ENCODE measurements around the gene TVP23C.
"Not testable (repeated sequence)": the region's sequence is repeated elsewhere in the genome, so short reads cannot be mapped to it uniquely, and the experiment has no call there.

Gene TVP23C

DNA sequence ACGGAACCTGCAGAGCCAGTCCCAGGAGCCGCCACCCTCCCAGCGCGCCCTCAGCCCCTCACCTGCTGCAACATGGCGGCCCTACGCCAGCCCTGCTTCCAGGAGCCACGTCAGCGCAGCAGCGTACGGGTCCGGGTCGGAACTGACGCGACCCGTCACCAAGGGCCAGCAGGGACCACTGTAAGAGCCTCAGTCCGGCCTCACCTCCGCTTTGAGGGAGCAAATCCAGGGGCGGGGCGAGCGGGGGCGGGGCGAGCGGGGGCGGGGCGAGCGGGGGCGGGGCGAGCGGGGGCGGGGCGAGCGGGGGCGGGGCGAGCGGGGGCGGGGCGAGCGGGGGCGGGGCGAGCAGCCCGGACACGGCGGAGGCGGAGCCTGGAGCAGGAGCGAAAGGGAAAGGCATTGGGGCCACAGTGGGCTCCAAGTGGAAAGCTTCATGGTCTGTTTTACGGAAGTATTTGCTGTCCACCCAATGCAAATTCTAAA, at the start of gene TVP23C:
TSS of gene TVP23C (minus strand) at position 109 of the 483 bp plus-strand sequence. CDS start at position 74, 35 bp downstream.
- DNase-seq (ENCODE audit: extremely low read depth in 1 of 2, low read depth in 1 of 2) = peak; percentile 51 to 56

DNA sequence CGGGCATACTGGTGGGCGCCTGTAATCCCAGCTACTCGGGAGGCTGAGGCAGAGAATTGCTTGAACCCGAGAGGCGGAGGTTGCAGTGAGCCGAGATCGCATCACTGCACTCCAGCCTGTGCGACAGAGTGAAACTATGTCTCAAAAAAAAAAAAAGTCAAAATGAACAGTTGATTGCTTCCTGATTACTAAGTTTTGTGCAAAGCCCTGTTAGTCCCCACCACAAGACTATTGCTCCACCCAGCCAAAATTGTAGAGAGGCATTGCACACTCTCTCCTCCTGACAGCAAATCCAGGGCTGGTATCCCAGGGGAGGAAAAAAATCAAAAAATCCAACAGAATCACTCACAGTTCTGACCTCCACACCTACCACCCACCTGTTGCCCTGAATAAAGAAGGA, 29.7 kb upstream of the TVP23C start:
- DNase-seq (ENCODE audit: extremely low read depth in 1 of 2, low read depth in 1 of 2) = not testable (repeated sequence)

DNA sequence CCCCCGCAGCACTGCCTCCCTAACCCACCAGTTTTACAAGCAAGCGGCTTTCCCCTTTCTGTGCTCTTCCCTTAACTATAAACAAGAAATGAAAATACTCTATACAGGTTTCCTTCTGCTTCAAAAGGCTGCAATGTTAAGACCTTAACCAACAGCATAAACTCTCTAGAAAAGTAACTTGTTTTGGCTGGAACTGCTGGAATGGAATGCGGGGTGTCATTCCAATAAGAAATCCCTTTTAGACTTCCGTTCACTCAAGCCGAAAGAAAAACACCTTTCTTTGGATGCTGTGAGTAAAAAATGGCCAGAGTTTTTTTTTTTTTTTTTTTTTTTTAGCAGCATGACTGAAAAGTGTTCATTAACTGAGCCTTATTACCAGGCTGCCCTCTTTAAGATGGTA, 28.7 kb upstream of the TVP23C start:
- not testable (repeated sequence) for DNase-seq (ENCODE audit: extremely low read depth in 1 of 2, low read depth in 1 of 2)

DNA sequence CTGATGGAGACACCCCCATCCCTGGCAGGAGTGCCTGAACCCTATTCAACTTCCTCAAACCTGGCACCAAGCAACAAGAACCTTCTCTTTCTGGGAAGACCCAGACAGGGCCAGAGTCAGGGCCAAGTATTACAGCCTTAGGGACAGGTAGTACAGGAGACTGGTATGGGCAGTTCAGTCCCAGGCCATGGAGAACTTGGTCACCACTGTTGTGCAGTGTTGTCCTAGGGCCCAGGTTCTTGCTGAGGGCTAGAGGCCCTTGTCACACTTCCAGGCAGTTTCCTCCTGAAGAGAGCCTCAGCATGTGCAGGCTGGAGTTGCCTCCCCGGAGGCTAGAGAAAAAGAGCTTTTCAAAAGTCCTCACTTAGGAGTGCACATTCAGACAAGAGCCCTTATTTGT, 27.6 kb upstream of the TVP23C start:
- not testable (repeated sequence) for DNase-seq (ENCODE audit: extremely low read depth in 1 of 2, low read depth in 1 of 2)

DNA sequence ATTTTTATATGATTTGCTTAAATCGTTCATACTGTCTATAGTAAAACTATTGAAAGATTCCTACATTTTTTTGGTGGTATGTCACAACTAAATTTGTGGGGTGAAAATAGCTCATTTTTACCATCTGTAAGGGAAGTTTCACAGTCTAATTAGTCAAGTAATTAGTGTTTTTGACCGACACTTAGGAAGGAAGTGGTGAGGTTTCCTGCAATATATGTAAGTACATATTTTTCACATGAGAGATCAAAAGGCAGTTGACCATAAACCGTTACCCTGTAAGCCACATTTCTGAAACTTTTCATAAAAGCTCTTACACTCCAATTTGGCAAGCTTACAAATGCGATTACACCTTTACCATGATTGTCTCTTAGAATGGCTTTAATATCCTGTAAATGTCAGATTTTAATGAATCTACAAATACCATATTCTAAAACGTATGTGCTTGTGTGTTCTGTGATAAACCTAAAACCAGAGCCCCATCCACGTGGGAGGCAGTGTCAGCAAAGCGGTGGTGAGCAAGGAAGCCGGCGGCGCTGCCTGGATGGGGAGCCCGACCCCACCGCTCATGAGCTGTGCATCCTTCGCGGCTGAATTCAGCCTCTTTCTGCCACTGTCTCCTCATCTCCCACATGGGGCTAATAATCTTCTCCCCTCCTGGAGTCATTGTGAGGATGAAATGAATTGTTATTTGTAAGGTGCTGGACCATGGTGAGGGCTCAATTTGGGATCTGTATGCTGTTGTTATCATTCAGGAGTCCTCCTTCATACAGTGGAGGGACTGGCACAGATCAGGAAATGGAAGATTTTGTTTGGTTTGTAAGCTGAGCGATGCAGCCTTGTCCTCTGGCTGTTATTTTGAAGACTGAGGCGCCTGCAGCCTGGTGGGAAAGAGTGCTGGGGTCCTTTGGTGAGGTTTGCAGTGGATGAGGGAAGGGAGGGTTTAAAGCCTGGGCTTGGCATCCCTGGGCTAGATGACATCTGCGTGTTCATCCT, 26.6 kb upstream of the TVP23C start:
- DNase-seq (ENCODE audit: extremely low read depth in 1 of 2, low read depth in 1 of 2) = peak in 1 of 2 donors; percentile 11

DNA sequence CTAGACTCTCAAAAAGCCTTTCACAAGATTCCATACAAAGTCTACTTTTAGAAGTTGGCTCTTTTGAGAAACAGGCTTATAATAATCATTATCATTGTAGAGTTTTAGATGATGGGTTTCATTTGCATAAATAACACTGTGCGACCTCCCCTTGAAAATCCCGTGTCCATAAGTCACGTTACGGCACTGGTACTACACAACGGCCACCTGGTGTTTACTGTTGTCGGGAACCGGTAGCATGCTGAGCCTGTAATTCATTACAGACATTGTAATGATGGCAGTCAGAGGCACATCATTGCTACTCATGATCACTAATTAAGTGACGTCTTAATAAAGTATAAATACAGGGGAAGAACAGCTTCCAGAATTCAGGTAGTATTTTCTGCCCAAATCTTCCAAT, 24.7 kb upstream of the TVP23C start:
- not testable (repeated sequence) for DNase-seq (ENCODE audit: extremely low read depth in 1 of 2, low read depth in 1 of 2)

DNA sequence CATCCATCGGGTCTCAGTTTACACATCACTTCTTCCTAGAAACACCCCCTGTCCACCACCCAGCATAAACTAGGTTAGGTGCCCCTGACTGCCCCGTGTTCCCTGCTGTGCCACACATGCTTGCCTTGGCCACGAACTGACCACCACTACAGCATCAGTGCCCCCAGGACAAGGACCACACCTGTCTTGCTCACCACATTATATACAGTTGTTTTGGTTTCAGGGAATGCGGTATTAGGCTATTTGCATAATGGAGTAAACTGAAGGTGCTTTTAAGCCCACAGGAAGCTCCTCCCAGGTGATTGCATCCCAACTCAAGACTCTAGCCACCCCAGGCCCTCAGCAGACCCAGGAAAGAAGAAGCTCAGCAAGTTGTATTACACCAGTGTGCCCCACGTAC, 20.0 kb upstream of the TVP23C start:
- DNase-seq (ENCODE audit: extremely low read depth in 1 of 2, low read depth in 1 of 2) = not testable (repeated sequence)

DNA sequence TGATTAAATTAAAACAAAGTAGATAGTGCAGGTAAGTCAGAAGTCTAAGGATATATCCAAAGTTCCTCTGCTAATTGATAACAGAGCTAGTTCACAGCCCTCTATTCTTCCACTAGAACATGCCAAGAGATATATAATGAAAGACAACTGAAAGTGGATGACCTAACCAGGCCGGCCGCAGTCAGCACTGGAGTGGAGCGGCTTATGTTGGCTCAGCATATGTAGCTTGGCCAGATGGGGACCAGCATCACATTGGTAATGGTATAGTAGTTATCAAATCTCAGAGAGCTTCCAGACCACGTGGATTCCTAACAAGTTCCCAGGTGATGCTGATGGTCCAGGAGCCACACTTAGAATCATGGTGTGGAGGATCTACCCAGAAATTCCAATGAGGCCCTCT, 18.2 kb upstream of the TVP23C start:
- not testable (repeated sequence) for DNase-seq (ENCODE audit: extremely low read depth in 1 of 2, low read depth in 1 of 2)

DNA sequence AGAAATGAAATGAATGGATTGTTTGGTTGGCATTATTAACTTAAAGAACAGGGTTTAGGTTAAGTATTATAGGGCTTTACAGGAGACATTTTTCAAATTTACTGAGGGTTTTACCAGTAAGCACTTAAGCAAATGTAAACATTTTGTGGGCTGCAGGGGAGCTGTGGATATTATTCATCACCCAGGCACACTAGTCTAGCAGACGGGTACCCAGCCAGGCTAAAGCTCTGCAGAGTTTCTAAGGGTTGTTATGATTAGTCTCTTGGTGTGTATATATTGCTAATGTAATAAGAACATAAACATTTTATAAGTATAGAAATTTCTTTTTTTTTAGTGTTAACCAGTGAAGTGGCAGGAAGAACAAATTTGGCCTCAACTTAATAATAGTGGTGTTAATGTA, 13.6 kb upstream of the TVP23C start:
- not testable (repeated sequence) for DNase-seq (ENCODE audit: extremely low read depth in 1 of 2, low read depth in 1 of 2)

DNA sequence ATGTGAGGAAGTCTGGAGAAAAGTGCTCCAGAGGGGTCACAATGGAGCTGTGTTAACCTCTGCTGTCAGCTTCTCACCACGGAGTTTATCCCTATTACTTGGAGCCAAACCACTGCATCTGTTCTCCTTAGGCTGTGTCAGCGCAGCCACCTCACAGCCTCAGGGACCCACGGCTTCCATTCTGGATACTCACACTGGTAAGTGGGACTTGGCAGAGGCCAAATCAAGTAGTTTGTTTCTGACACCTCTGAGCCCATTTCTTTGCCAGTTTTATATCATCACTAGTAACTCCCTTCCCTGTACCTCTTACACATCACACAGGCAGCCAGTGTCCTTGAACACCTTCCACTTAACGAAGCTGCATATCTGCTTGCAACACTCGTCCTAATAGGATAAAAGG, 11.4 kb upstream of the TVP23C start:
- DNase-seq (ENCODE audit: extremely low read depth in 1 of 2, low read depth in 1 of 2) = not testable (repeated sequence)

DNA sequence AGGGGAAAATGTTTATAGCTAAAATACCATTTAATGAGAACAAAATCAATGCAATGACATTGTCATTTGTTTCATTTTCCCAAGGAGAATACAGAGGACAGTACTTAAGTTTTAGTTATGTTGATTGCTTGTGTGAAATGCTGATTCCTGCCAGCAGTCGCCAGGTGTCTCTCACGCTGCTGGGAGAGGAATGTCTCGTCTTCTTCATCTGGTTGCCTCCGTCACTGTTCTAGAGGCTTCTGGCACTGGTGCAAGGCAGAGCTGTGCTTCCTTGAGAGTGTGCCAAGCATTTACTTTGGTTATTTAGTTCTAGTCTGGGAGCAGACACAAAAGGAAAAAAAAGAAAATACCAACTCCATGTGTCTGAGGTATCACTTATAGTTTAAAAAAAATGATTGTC, 10.6 kb upstream of the TVP23C start:
- not testable (repeated sequence) for DNase-seq (ENCODE audit: extremely low read depth in 1 of 2, low read depth in 1 of 2)

DNA sequence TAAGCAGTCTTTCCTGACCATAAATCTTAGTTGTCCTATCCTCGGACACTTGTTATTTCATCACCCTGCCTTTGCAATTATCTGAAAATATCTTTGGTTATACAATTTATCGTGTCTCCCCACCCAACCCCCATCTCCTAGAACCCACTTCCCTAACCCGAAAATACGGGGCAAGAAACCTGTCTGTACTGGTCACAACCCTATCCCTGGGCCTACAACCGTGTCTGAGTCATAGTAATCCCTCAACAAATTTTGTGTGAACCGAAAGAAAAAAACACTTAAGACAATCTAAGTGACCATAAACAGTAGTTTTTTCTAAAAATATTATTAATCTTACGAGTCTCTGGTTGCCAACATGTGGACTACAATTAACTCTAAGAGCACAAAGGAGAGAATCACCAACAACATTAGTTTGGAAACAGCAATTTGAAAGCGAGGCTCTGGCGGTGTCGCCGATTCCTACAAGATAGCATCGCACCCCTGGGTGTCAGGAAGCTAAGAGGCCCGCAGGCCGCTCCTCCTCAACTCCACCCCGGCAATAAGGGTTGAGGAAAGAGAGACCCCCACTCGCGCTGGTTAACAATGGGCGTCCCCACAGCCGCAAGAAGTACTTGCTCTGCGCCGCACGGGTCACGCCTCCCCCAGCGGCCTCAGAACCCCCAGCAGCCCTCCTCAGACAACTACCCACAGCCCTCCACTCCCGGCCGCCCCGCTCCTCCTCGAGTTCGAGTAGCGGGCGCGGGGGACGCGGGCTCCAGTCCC, 489 bp downstream of the TVP23C start:
- DNase-seq (ENCODE audit: extremely low read depth in 1 of 2, low read depth in 1 of 2) = not testable (repeated sequence)

DNA sequence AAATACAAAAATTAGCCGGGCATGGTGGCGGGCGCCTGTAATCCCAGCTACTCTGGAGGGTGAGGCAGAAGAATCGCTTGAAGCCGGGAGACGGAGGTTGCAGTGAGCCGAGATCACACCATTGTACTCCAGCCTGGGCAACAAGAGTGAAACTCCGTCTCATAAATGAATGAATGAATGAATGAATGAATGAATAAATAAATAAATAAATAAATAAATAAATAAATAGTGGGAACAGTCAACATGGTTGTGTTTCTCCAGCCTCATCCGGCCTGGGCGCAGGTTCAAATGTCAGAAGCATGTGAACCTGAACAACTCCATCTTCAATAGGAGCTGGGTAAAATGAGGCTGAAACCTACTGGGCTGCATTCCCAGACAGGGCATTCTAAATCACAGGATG, 1.8 kb downstream of the TVP23C start:
- not testable (repeated sequence) for DNase-seq (ENCODE audit: extremely low read depth in 1 of 2, low read depth in 1 of 2)

DNA sequence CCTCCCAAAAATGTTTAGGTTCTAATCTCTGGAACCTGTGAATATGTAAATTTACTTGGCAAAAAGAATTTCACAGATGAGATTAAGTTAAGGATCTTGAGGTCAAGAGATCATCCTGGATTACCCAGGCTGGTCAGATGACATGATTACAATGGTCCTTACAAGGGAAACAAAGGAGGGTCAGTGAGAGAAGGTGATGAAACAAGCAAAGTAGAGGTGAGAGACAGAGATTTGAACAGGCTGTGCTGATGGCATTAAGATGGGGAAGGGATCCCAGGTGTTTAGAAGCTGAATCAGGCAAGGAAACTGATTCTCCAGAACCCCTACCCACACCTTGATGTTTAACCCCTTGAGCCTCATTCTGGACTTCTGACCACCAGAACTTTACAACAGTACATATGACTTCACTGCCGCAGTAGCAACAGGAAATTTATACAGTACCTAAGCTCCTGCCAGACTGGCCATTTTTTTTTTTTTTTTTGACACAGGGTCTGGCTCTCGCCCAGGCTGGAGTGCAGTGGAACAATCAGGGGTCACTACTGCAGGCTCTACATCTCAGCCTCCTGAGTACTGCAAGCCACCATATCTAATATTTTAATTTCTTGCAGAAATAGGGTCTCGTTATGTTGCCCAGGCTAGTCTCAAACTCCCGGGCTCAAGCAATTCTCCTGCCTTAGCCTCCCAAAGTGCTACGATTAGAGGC, 4.7 kb downstream of the TVP23C start:
- not testable (repeated sequence) for DNase-seq (ENCODE audit: extremely low read depth in 1 of 2, low read depth in 1 of 2)

DNA sequence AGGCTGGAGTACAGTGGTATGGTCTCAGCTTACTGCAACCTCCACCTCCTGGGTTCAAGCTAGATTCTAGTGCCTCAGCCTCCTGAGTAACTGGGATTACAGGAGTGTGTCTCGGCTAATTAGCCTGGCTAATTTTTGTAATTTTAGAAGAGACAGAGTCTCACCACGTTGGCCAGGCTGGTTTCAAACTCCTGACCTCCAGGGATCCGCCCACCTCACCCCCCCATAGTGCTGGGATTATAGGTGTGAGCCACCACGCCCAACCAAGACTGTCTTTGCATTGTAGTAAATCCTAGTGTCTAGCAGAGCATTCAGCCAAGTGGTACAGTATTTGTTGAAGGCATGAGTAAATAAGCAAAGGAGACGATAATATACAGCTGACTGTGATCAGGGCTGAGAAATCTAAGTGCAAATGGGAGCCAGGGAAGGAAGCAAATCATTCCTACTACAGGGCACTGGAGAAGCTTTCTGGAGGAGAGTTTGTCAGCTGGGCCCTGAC, 5.9 kb downstream of the TVP23C start:
- not testable (repeated sequence) for DNase-seq (ENCODE audit: extremely low read depth in 1 of 2, low read depth in 1 of 2)

DNA sequence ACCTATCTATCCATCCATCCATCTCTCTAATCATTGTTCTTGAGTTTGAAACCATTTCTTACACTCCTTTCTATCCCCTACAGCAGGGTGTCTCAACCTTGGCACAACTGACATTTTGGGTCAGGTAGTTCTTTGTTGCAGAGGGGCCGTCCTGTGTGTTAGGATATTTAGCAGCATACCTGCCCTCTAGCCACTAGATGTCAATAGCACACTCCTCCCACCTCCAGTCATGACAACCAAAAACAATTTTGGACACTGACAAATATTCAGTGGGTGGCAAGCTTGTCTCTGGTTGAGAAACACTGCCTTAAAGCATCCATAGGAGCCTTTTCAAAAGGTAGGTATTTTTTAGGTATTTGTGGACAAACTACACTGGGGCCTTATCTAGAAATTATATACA, 10.4 kb downstream of the TVP23C start:
- not testable (repeated sequence) for DNase-seq (ENCODE audit: extremely low read depth in 1 of 2, low read depth in 1 of 2)

DNA sequence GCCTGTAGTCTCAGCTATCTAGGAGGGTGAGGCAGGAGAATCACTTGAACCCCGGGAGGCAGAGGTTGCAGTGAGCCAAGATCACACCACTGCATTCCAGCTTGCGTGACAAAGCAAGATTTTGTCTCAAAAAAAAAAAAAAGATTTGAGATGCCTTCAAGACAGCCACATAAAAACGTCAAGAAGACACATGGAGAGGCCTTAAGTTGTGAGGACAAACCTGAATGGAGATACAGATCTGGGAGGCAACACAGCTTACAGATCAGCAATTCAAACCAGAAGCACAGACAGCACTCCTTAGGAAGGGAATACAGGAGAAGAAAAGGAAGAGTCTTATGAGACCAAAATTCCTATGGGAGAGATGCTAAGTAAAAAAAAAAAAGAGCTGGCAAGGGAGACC, 13.7 kb downstream of the TVP23C start:
- not testable (repeated sequence) for DNase-seq (ENCODE audit: extremely low read depth in 1 of 2, low read depth in 1 of 2)

DNA sequence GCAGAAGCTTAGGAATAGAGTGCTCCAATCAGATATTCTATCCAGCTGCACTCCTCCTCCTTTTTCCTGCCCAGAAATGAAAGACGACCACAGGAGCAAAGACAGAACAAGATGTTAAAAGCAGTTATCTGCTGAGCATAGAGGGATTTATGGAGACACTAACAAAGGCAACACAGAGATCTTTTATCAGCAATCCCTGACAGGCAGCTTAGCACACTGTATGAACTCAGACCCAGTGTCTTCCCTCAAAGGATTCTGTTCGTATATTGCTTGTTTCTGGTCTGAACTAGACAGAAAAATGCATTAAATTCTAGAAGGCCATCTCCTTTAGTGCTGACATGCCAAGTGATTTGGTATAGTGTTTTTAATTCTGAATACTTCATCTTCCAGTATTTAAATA, 16.7 kb downstream of the TVP23C start:
- DNase-seq (ENCODE audit: extremely low read depth in 1 of 2, low read depth in 1 of 2) = not testable (repeated sequence)

DNA sequence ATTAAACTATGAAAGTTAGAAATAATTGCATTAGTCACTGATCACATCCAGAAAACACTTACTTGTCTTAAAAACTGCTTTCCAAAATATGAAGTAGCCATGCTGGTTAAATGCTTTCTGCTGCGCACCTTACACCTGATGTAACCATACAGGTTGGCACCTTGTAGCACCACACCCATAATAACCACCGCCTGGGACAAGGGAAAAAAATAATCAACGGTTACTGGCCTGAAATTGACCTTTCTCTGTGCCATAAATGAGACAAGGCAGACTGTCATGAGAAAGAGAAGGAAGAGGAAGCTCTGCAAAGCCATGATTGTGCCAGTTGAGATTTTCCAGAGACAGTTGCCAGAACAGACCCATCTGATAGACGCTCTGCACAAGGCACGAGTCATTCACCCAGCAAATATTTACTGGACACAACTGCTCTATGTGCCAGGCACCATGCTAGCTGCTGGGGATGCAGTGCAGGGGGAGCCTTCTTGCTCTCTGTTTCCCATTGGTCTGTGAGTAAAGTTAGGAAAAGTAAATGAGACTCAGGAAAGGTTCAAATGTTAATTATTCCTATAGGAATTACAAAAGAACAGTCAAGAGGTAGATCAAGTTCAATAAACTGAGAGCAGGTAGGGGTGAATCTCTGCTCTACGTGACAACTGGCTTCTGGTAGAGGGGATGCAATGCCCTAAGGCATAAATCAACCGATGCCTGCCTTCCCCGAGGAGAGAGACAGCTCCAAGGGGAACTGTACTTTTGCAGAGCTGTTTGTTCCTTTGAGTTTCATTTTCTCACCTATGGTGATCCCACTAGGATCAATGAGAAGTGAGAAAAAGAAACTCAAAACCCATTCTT, 22.7 kb downstream of the TVP23C start:
- not testable (repeated sequence) for DNase-seq (ENCODE audit: extremely low read depth in 1 of 2, low read depth in 1 of 2)

DNA sequence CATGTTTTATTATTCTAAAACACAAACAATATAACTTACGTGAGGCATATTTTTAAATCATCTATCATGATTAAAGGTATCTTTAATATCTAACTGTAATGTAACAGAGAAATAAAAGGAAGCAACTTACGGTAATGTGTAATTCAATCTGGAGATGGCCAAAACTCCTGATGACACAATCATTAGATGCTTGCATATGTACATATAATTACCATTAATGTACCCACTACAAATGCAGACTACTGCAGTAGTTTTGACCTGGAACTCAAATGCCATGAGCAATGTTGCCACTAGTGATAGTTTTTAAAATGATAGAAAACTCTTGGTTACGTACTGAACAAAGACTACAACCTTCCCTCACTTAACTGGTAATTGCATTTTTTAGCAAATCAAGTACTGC, 30.2 kb downstream of the TVP23C start:
- DNase-seq (ENCODE audit: extremely low read depth in 1 of 2, low read depth in 1 of 2) = not testable (repeated sequence)

Measured in stimulated activated CD8-positive, alpha-beta memory T cell treated with anti-CD3 and anti-CD28 coated beads, Interleukin-7, amount 100 ng/mL, for 48 hours (primary cell).